SKM-1 (cell line): ENCODE data around the gene CIB4.
A peak's percentile ranks its signal among the peaks of the same experiment; 100 is the strongest.

Experiments used
- DNase-seq: peaks from one replicate; lab custom pipeline; 2025; ENCODE audit not compliant: unreplicated experiment; lab: John Stamatoyannopoulos, UW

CIB4 gene

DNA sequence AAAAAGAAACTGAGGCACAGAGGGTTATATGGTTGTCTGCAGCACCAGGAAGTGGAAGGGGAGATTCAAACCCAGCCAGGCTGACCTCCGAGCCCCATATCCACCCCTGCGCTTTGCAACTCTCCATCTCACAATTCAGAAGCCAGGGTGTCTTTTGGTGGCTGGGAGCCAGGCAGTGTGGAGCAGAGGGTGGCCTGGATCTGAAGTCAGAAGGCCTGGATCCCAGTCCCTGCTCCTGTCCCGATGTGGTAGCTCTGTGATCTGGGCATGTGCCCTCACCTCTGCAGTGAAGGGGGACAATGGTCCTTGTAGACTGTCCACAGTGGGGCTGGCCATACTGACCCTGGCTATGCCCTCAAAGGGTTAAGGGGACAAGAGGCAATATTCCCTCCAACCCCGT lies 57.0 kb downstream of the CIB4 start:
- no peak for DNase-seq

- DNase-seq, result no peak
These were observed 57.7 kb downstream of the CIB4 start for GRCh38 chr2:26583381-26583911.

DNA sequence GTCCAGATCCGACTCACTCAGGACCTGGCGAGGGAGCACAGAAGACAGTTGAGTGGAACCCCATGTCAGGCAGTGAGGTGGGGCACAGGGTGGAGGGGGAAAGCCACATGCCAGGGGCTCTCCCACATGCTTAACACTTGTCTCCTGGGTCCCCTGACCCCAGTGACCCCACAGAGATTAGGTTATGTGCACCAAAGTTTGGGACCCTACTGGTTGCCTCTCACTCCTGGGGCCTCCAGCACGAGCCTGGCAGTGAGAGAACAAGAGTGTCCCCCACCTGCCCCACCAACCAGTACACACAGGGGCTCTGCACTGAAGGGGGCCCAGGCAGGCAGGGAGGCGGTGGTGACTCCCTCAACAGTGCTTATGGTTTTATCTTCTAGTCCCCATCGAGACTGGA lies 58.3 kb downstream of the CIB4 start:
- no peak for DNase-seq

GRCh38 chr2:26581991-26582842 lies 58.9 kb downstream of the CIB4 start:
- no peak for DNase-seq

DNA sequence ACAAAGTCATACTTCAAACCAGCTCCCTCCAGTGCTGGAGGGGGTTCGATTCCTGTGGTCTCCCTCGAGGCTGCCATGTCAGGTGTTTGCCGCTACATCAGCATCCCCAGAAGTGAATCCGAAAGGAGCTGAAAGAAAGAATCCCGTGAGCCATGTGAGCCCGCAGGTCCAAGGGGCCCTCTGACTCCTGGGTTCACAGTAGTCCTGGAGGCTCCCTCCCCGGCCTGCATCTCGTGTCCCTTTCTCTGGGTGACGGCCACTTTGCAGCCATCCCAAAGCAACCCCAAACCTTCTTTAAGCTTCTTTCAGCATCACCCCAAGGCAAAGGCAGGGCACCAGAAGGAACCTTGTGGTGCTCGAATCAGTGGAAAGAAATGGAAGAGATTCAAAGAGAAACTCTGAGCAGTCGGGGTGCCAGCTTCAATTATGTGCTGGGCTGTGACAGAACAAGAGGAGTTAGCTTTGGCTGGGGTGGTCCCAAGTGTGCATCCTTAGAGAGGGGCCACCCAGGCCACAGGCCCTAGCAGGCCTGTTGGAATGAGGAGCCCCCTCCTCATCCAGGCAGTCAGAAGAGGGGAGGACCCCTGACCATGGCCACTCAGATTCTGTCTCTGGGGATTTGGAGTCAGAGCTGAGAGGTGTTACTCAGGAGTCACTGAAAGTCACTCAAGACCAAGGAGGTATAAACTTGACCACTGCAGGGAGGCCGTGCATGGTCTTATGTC lies 59.7 kb downstream of the CIB4 start:
- no peak for DNase-seq

DNA sequence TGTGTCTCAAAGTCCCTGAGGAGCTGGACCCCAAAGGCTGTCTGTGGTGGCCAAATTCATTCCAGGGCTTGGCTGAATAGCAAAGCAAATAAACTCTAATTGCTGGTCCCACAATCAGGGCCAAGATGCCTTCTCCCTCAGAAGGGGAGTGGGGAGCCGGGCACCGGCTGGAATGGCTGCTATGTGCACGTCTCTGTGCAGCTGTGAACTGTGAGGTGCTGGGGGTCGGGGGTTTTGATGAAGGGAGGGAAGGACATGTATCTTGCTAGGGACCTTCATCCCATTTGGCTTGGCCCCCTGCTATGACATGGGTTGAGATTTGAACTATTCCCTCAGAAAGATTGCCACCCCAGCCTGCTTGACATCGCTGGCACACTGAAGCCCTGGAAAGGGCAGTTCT lies 60.4 kb downstream of the CIB4 start:
- DNase-seq, result no peak

DNA sequence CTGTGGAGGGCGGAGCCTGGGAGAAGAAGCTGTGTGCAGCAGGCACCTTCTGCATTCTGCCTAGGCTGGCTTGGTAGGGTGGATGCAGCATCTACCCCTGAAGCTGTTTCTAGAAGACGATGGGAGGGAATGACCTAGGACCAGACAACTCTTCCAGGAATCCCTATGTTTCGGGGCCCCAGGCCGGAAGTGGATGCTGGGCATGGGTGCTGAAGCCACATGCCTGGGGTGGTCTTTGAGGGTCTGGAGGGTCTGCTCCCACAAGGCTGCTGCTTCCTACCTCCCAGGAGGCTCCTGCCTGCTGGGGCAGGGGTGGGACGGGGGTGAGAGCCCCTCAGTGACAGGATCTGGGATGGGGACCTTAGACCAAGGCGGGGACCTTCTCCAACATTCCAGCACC lies 61.0 kb downstream of the CIB4 start:
- DNase-seq, result no peak

DNA sequence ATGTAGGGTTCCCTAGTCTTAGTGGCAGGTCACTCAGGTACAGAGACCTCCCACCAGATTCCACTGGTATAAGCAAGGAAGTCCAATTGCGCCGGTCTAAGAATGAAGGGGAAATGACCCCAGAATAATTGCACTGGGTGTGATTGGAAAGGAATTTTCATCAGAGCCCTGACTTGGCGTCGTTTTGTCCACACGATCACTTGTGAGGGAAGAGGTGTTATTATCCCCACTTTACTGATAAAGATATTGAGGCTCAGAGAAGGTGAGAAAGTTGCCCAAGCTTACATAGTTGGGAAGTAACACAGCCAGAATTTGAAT lies 61.5 kb downstream of the CIB4 start:
- DNase-seq, result no peak

GRCh38 chr2:26579025-26579722 lies 62.0 kb downstream of the CIB4 start:
- no peak for DNase-seq

- DNase-seq, result no peak
These were observed 62.6 kb downstream of the CIB4 start for GRCh38 chr2:26578581-26578980.

DNA sequence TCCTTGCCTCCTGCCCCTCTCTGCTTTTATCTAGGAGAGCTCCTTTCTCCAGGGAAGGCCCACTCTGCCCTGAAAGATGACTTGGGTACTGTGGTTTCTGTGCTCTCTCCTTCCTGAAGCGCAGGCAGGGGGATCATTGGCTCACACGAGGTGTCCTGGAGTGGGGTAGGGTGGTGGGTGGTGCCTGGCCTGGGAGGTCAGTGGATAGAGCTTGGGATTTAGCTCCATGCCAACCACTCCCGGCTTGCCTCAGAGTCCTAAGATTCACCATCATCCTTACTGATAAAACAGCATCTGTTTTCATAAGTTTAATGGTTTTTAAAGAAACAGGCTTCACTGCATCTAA lies 63.1 kb downstream of the CIB4 start:
- DNase-seq, result no peak

GRCh38 chr2:26577442-26578112 lies 63.6 kb downstream of the CIB4 start:
- DNase-seq, result peak; percentile 32

DNA sequence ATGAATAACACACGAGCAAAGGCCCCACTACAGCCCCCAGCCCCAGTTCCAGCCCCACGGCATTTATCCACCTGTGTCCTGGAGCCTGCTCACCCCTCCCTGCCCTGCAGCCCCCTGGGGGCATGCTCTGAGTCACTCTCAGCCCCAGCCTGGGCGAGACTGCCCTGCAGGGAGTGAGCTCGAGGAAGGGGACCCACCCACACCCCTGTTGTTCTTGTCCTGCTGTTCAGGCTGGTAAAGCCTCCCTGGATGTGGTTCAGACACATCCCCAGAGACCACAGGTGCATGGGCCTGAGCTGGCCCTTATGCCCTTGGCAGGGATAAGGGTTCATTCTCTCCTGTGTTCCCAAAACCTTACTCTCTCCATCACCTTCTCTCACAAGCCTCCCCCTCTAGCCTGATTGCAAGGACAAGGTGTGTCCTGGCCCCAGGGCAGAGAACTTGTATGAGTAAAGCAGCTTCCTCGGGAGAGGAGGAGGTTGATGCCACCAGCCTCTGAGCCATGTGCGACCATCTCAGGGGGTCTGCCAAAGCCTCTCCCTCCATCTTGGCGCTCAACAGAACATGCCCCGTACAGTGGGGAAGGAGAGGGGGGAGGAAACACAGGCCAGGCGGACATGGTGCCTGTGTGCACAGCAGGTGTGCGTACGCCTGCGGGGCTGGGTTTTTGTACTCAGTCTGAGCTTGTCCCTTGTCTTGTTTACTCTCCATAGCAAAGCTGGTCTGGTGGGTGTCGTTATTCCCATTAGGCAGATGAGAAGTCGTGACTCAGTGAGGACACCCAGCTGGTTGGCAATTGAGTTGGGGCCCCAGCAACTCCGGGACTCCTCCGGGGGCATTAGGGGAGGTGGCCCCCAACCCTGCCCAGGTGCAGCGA lies 64.4 kb downstream of the CIB4 start:
- DNase-seq, result no peak

DNA sequence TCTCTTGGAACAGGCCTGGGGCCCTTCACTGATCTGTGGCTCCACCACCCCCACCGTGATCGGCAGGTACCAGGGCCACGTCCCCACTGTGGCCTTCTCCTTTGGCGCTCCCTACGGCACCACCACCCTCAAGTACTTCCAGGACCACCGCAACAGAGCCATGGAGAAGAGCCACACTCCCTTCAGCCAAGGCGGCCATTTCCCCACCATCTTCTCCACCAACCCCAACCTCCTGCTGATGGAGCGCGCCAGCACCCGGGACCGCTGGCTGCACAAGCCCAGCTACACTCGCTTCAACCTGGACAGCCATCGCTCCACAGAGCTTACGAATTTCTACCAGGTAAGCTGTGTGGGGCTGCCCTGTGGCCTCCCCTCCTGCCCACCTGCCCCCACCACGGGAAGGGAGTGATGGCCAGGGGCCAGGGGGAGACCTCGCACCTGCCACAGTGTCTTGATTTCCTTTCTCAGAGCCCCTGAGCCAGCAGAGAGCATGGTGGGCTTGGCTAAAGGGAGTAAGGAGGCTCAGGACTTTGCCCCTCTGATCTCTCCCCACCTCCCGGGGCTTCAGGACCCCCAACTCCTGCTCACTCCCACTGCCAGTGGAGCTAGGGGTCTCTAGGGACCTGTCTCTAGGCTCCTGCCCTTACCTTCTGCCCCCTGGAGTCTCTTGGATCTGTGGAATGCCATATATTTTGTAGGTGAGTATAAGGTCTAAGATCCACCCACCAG lies 65.2 kb downstream of the CIB4 start:
- no peak for DNase-seq

- DNase-seq, result no peak
These were observed 66.1 kb downstream of the CIB4 start for GRCh38 chr2:26574900-26575560.

GRCh38 chr2:26574066-26574899 lies 66.9 kb downstream of the CIB4 start:
- no peak for DNase-seq

DNA sequence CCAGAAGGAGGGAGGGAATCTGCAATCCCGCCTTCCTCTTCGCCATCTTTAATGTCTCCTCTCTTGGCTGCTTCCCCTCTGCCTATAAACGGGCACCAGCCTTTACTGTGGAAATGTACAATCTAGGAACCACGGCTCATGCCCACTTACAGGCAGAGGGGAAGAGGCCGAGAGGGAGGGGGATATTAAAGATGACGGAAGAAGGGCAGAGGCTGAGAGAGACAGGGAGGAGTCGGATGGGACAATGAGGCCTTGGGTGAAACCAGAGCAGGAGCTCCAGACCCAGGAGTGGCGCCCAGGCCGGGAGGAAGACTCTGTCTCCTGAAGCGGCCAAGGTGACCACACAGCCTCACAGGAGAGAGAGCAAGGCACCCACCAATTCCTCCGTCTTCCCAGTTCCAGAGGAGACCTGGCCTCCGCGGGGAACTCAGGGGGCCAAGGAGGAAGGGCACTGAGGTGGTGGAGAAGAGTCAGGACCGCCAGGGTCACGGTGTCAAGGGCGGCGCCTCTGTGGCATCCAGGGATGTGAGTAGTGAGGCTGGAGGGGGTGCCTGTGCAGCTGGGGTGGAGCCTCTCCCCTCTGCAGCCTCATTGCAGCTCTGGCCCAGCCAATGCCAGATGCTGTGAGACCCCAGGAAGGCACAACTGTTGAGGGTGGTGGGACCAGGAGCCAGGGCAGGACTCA lies 67.8 kb downstream of the CIB4 start:
- DNase-seq, result no peak

GRCh38 chr2:26572591-26572990 lies 68.6 kb downstream of the CIB4 start:
- DNase-seq, result no peak
